ENCODE measurements around the gene LRG1.

GRCh38 chr19:4519172-4519496, 20.7 kb downstream of the LRG1 start:
- no peak for TF ChIP-seq EZH2 (IDR thresholded peaks at IDR 0.05; ENCODE audit: borderline replicate concordance)
- TF ChIP-seq, protein P1, sequence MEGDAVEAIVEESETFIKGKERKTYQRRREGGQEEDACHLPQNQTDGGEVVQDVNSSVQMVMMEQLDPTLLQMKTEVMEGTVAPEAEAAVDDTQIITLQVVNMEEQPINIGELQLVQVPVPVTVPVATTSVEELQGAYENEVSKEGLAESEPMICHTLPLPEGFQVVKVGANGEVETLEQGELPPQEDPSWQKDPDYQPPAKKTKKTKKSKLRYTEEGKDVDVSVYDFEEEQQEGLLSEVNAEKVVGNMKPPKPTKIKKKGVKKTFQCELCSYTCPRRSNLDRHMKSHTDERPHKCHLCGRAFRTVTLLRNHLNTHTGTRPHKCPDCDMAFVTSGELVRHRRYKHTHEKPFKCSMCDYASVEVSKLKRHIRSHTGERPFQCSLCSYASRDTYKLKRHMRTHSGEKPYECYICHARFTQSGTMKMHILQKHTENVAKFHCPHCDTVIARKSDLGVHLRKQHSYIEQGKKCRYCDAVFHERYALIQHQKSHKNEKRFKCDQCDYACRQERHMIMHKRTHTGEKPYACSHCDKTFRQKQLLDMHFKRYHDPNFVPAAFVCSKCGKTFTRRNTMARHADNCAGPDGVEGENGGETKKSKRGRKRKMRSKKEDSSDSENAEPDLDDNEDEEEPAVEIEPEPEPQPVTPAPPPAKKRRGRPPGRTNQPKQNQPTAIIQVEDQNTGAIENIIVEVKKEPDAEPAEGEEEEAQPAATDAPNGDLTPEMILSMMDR (IDR thresholded peaks at IDR 0.05; ENCODE audit: poor library complexity) = no peak

Data from hepatocyte (in vitro differentiated cells).